Kidney (tissue), 22 donors: ENCODE data around the gene OR4D11. TPM values are rescaled to one million over a fixed set of nuclear protein-coding genes. Genes with fewer than 3 reads are reported as not detected.

Experiments used
- DNase-seq, 5 donors: peaks; one replicate each; pipeline ENCODE4 v3.0.0-alpha.2; 2013 to 2020
- FAIRE-seq: peaks from 2 replicates; lab custom pipeline; 2012; peaks lifted over from hg19 to GRCh38; lab: Jason Lieb, UNC
- H3K27ac ChIP-seq, 2 donors: one replicate each; pipeline ENCODE4 v1.7.0; 2013; ENCODE audit warnings: low read depth in 2 of 2, low read length in 2 of 2, inconsistent platforms in 1 of 2
- H3K27me3 ChIP-seq: one replicate; pipeline ENCODE4 v1.7.1; 2013; ENCODE audit warnings: low read length, inconsistent platforms; ENCODE audit not compliant: control insufficient read depth, insufficient read depth
- H3K36me3 ChIP-seq, 3 donors: one replicate each; pipeline versions ENCODE4 v1.7.0 to v1.7.1; 2013; ENCODE audit warnings: low read length in 3 of 3, control low read depth in 1 of 3, inconsistent platforms in 1 of 3; ENCODE audit not compliant: insufficient read depth in 3 of 3, control insufficient read depth in 2 of 3
- H3K4me1 ChIP-seq, 3 donors: one replicate each; pipeline versions ENCODE4 v1.7.0 to v1.7.1; 2013; ENCODE audit warnings: low read length in 3 of 3, inconsistent platforms in 1 of 3, low read depth in 1 of 3; ENCODE audit not compliant: control insufficient read depth in 2 of 3, insufficient read depth in 2 of 3
- H3K4me3 ChIP-seq, 3 donors: one replicate each; pipeline versions ENCODE4 v1.7.0 to v1.8.1; 2013; ENCODE audit warnings: low read length in 3 of 3, control low read depth in 1 of 3, inconsistent platforms in 1 of 3
- H3K9ac ChIP-seq, 3 donors: one replicate each; pipeline versions ENCODE4 v1.7.0 to v1.7.1; 2013; ENCODE audit warnings: low read length in 3 of 3, control low read depth in 1 of 3, inconsistent platforms in 1 of 3
- H3K9me3 ChIP-seq, 3 donors: one replicate each; pipeline versions ENCODE4 v1.7.0 to v1.7.1; 2013; ENCODE audit warnings: low read length in 3 of 3, control low read depth in 1 of 3, inconsistent platforms in 1 of 3; ENCODE audit not compliant: control insufficient read depth in 2 of 3, insufficient read depth in 1 of 3
- intact Hi-C: fragments of 100-400 bp; cut with DNase I; formaldehyde crosslinking; loops from one replicate; pipeline ENCODE4 v1.11.1; 2022
- long read RNA-seq, 10 donors: library from polyadenylated mRNA in 1 of 10; unstranded in 1 of 10; transcript quantifications; one replicate each; pipeline ENCODE4 v2.0.0 and lab custom pipeline, GENCODE V29; 2021 to 2026
- polyA plus RNA-seq: library from polyadenylated mRNA; stranded (reverse); fragments of 350-450 nt; fragmentation: Illumina TruSeq; extraction: RNeasy Lipid Tissue Mini Kit (QIAGEN cat#74804); gene quantifications from one replicate; pipeline ENCODE4 v1.2.3, GENCODE V29; 2014; ENCODE audit warnings: low read depth, low replicate concordance; ENCODE audit not compliant: insufficient read depth
- total RNA-seq: library from RNA; stranded (reverse); fragmentation: NEBNext Ultra II Directional; extraction: Animal tissue kit (Norgen Biotek cat#: 25700); gene quantifications from one replicate; pipeline ENCODE4 v1.2.1, GENCODE V29; 2021
- TF ChIP-seq, protein P1 (sequence below): IDR thresholded peaks from 3 replicates; pipeline ENCODE4 v1.5.1; 2012; ENCODE audit warnings: mild to moderate bottlenecking, moderate library complexity, borderline replicate concordance; ENCODE audit not compliant: insufficient read depth; ENCODE audit errors: extremely low read depth
- donor health status: control.
- donor health status: control.
- donor health status: control.
- donor health status: control.
- donor health status: control.
- donor health status: DM: yes; HTN: yes; CAD: no.
- donor health status: Normal renal cell carcinoma (clear cell type).

OR4D11 gene
- total RNA-seq (not detected), polyA plus RNA-seq (not detected)
- long read RNA-seq, donor 1: 0 reads
- long read RNA-seq, donor 2: 0 reads
- long read RNA-seq, donor 3: 0 reads
- long read RNA-seq, donor 4: 0 reads
- long read RNA-seq, donor 5: 0 reads
- long read RNA-seq, donor 6: 0 reads
- long read RNA-seq, donor 7: 0 reads
- long read RNA-seq, donor 8: 0 reads
- long read RNA-seq, donor 9: 0 reads
- long read RNA-seq, donor 10: 0 reads

DNA sequence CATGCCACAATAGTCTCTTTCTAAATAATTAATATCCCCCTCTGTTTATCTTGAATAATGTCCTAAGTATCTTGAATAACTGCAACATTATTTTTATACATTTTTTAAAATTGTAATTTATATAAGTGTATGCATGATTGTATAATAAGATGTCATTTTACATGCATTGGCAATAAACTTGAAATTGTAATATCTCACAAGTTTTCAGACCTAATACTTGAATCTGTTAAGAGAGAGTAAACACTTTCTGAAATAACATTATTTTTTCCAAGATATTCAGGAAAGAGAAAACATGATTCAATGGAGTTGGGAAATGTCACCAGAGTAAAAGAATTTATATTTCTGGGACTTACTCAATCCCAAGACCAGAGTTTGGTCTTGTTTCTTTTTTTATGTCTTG, at the start of gene OR4D11:
OR4D11 (plus strand) TSS at position 301 of the 400 bp plus-strand sequence; CDS start at position 301, 0 bp downstream.
- DNase-seq (no peak), FAIRE-seq (no peak)
- Histone ChIP-seq H3K9me3 (no peaks in the 10 kb centered on the region), H3K27ac (no peak within 1 kb of the TSS), H3K27me3 (no peaks in the 10 kb centered on the region), H3K4me3 (no peak within 1 kb of the TSS), H3K36me3 (no peaks in the 10 kb centered on the region), H3K4me1 (no peaks in the 10 kb centered on the region), H3K9ac (no peak within 1 kb of the TSS)
- intact Hi-C loops: no loop called here
- TF ChIP-seq, protein P1, sequence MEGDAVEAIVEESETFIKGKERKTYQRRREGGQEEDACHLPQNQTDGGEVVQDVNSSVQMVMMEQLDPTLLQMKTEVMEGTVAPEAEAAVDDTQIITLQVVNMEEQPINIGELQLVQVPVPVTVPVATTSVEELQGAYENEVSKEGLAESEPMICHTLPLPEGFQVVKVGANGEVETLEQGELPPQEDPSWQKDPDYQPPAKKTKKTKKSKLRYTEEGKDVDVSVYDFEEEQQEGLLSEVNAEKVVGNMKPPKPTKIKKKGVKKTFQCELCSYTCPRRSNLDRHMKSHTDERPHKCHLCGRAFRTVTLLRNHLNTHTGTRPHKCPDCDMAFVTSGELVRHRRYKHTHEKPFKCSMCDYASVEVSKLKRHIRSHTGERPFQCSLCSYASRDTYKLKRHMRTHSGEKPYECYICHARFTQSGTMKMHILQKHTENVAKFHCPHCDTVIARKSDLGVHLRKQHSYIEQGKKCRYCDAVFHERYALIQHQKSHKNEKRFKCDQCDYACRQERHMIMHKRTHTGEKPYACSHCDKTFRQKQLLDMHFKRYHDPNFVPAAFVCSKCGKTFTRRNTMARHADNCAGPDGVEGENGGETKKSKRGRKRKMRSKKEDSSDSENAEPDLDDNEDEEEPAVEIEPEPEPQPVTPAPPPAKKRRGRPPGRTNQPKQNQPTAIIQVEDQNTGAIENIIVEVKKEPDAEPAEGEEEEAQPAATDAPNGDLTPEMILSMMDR: no peak

DNA sequence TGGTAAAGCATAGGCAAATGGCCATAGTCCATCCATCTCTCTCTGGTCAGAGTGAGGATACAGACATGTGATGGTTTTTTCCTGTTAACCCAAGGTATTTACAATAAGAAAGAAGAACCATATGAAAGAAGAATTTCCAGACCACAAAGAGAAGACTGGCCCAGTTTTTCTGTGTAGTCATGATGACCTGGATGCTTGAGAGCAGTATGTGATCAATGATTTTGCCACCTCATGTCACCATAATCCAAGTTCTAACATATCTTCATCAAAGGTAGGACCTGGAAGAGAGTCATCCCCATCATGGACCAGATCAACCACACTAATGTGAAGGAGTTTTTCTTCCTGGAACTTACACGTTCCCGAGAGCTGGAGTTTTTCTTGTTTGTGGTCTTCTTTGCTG, 46.7 kb upstream of the OR4D11 start, which contains the start of gene OR4D6:
OR4D6 (plus strand) TSS at position 301 of the 400 bp plus-strand sequence; CDS start at position 301, 0 bp downstream.
- TF ChIP-seq, protein P1: no peak

GRCh38 chr11:59459916-59460315, 43.5 kb upstream of the OR4D11 start:
- FAIRE-seq (no peak), DNase-seq (no peak)
- no peaks in the 10 kb centered on the region for H3K27me3 ChIP-seq
- no peak overlapping the region for H3K27ac ChIP-seq
- H3K9me3 ChIP-seq: no peaks in the 10 kb centered on the region
- no peaks in the 10 kb centered on the region for H3K4me1 ChIP-seq
- H3K9ac ChIP-seq: no peak overlapping the region
- H3K36me3 ChIP-seq: no peaks in the 10 kb centered on the region
- TF ChIP-seq, protein P1: no peak
- intact Hi-C loops: no loop called here
- no peak overlapping the region for H3K4me3 ChIP-seq

More for the DNA sequence above, 46.7 kb upstream of the OR4D11 start, which contains the start of gene OR4D6:
- Histone ChIP-seq H3K27ac (no peak within 1 kb of the TSS), H3K9me3 (no peaks in the 10 kb centered on the region), H3K4me1 (no peaks in the 10 kb centered on the region), H3K36me3 (no peaks in the 10 kb centered on the region), H3K27me3 (no peaks in the 10 kb centered on the region), H3K4me3 (no peak within 1 kb of the TSS), H3K9ac (no peak within 1 kb of the TSS)
- no peak for DNase-seq
- intact Hi-C loops: no loop called here
- no peak for FAIRE-seq
